Endothelial cell of umbilical vein (primary cell): ENCODE data around the gene ELOVL4. TPM values are rescaled to one million over a fixed set of nuclear protein-coding genes. Genes with fewer than 3 reads are reported as not detected.
A peak's percentile ranks its signal among the peaks of the same experiment; 100 is the strongest.

Source experiments
- BruUV-seq: library from RNA; stranded (reverse); fragments of 400-500 nt; replicated peaks from 2 replicates; lab custom pipeline; 2021; lab: Mats Ljungman, UMichigan
- CTCF ChIA-PET: fragments of 300-600, 350-600 bp; sonication (Branson Sonifier 250); formaldehyde crosslinking; loops from one replicate; lab custom pipeline; 2021; ENCODE audit warnings: antibody characterized with exemption, inconsistent platforms; lab: Charles Lee
- POLR2A ChIA-PET: fragments of 300-600, 350-600 bp; sonication (Branson Sonifier 250); formaldehyde crosslinking; loops from one replicate; lab custom pipeline; 2021; ENCODE audit warnings: antibody characterized with exemption, inconsistent platforms; lab: Charles Lee
- DNase-seq: peaks from one replicate; pipeline ENCODE4 v3.0.0-alpha.2; 2011; ENCODE audit warnings: low read depth, low spot score
- FAIRE-seq: peaks from 2 replicates; lab custom pipeline; 2011; peaks lifted over from hg19 to GRCh38; lab: Jason Lieb, UNC
- H2AFZ ChIP-seq: 2 replicates; pipeline ENCODE4 v1.6.0; 2012; ENCODE audit warnings: low read depth, low read length, control low read depth, inconsistent platforms
- H3K27ac ChIP-seq: 2 replicates; pipeline ENCODE4 v1.5.1; 2011; ENCODE audit warnings: low read depth, mild to moderate bottlenecking, control low read depth, low read length, moderate library complexity; ENCODE audit not compliant: insufficient read depth
- H3K27me3 ChIP-seq, 2 experiments: 2 replicates each; pipeline versions ENCODE4 v1.6.0 to v1.6.1; 2011; ENCODE audit warnings: low read length in 2 of 2, mixed read lengths in 1 of 2; ENCODE audit not compliant: control insufficient read depth in 2 of 2, insufficient read depth in 2 of 2
- H3K36me3 ChIP-seq, 2 experiments: 2 replicates in 1 of 2; 3 replicates in 1 of 2; pipeline ENCODE4 v1.5.1; 2011; ENCODE audit warnings: low read length in 2 of 2, mild to moderate bottlenecking in 1 of 2, moderate library complexity in 1 of 2; ENCODE audit not compliant: control insufficient read depth in 2 of 2, insufficient read depth in 2 of 2; ENCODE audit errors: extremely low read depth in 1 of 2
- H3K4me1 ChIP-seq: 3 replicates; pipeline ENCODE4 v1.5.1; 2011; ENCODE audit warnings: mild to moderate bottlenecking, low read length; ENCODE audit not compliant: control insufficient read depth, insufficient read depth; ENCODE audit errors: extremely low read depth
- H3K4me2 ChIP-seq: 2 replicates; pipeline ENCODE4 v1.6.1; 2011; ENCODE audit warnings: low read length, control low read depth, mixed read lengths; ENCODE audit not compliant: insufficient read depth
- H3K4me3 ChIP-seq, 3 experiments: fragments of 200-600 bp in 1 of 3; sonication (generic), shearing (Covaris generic) in 1 of 3; replicated peaks in 1 of 3; 2 replicates each; pipeline ENCODE4 v1.5.1; 2011 to 2016; ENCODE audit warnings: control low read depth in 3 of 3, low read length in 3 of 3, mild to moderate bottlenecking in 2 of 3, inconsistent platforms in 1 of 3, low read depth in 1 of 3, moderate library complexity in 1 of 3; ENCODE audit not compliant: insufficient read depth in 1 of 3
- H3K79me2 ChIP-seq: 2 replicates; pipeline ENCODE4 v1.6.0; 2012; ENCODE audit warnings: low read length, inconsistent platforms; ENCODE audit not compliant: control insufficient read depth, insufficient read depth
- H3K9ac ChIP-seq: replicated peaks from 2 replicates; pipeline ENCODE3; 2011; ENCODE audit warnings: low read length, control low read depth; ENCODE audit not compliant: insufficient read depth; ENCODE audit errors: extremely low read depth
- H3K9me1 ChIP-seq: replicated peaks from 3 replicates; pipeline ENCODE4 v1.6.0; 2011; ENCODE audit warnings: mild to moderate bottlenecking, low read length; ENCODE audit not compliant: control insufficient read depth, insufficient read depth; ENCODE audit errors: extremely low read depth
- H3K9me3 ChIP-seq: replicated peaks from 2 replicates; pipeline ENCODE4 v1.5.1; 2012; ENCODE audit warnings: low read length, inconsistent platforms; ENCODE audit not compliant: control insufficient read depth, insufficient read depth
- H4K20me1 ChIP-seq: replicated peaks from 2 replicates; pipeline ENCODE3; 2011; ENCODE audit warnings: mild to moderate bottlenecking, low read length; ENCODE audit not compliant: control insufficient read depth, insufficient read depth; ENCODE audit errors: extremely low read depth
- CTCF ChIP-seq, 2 donors: IDR thresholded peaks; 1 replicate in 1 of 2; 2 replicates in 1 of 2; pipeline ENCODE4 v1.5.1; 2011; ENCODE audit warnings: low read length in 2 of 2, mild to moderate bottlenecking in 2 of 2, moderate library complexity in 2 of 2, control low read depth in 1 of 2, inconsistent platforms in 1 of 2, low read depth in 1 of 2; ENCODE audit not compliant: insufficient read depth in 1 of 2; ENCODE audit errors: extremely low read depth in 1 of 2
- EZH2 ChIP-seq: IDR thresholded peaks from 2 replicates; pipeline ENCODE4 v1.6.1; 2012; ENCODE audit warnings: borderline replicate concordance, low read depth, mild to moderate bottlenecking, moderate library complexity, low read length, inconsistent platforms; ENCODE audit not compliant: severe bottlenecking
- FOS ChIP-seq: IDR thresholded peaks from 2 replicates; pipeline ENCODE4 v1.6.1; 2011; ENCODE audit warnings: mild to moderate bottlenecking, low read length, moderate library complexity, borderline replicate concordance; ENCODE audit not compliant: insufficient read depth
- GATA2 ChIP-seq: IDR thresholded peaks from 2 replicates; pipeline ENCODE4 v1.7.0; 2011; ENCODE audit warnings: low read depth, mild to moderate bottlenecking, moderate library complexity, mixed read lengths, low read length; ENCODE audit not compliant: insufficient read length, insufficient read depth
- JUN ChIP-seq: IDR thresholded peaks from 2 replicates; pipeline ENCODE4 v1.6.1; 2011; ENCODE audit warnings: borderline replicate concordance, low read depth; ENCODE audit not compliant: insufficient read length, insufficient read depth
- MAX ChIP-seq: IDR thresholded peaks from 2 replicates; pipeline ENCODE4 v1.6.1; 2011; ENCODE audit not compliant: insufficient read depth, insufficient read length
- MYC ChIP-seq: IDR thresholded peaks from one replicate; pipeline ENCODE4 v1.6.1; 2011; ENCODE audit warnings: mild to moderate bottlenecking, low read depth, low read length
- POLR2A ChIP-seq: IDR thresholded peaks from 2 replicates; pipeline ENCODE4 v1.6.1; 2012; ENCODE audit warnings: low read depth, mild to moderate bottlenecking, control low read depth, low read length
- POLR2AphosphoS5 ChIP-seq: IDR thresholded peaks from 2 replicates; pipeline ENCODE4 v1.6.1; 2012; ENCODE audit warnings: low read depth, mild to moderate bottlenecking, control low read depth, low read length, moderate library complexity; ENCODE audit not compliant: insufficient read depth
- dilution Hi-C: fragments of 300-500 bp; cut with MboI; formaldehyde crosslinking; loops from one replicate; pipeline ENCODE4 v1.15.0; 2019; ENCODE audit warnings: low sequenced_read_pairs; ENCODE audit not compliant: extremely low pct_ligation_motif_present
- intact Hi-C: fragments of 100-400 bp; cut with micrococcal nuclease; formaldehyde crosslinking; loops from one replicate; pipeline ENCODE4 v1.10.0; 2022
- polyA plus RNA-seq, 4 experiments: library from polyadenylated mRNA; depleted of rRNA in 3 of 4; stranded (reverse) in 3 of 4; unstranded in 1 of 4; fragments of >200 nt; gene quantifications; 2 replicates each; pipeline versions ENCODE4 v1.2.1 to v1.2.3, GENCODE V29; 2011 to 2012; ENCODE audit warnings: missing spikeins in 1 of 4
- total RNA-seq: library from RNA; stranded (reverse); gene quantifications from 2 replicates; pipeline ENCODE4 v1.2.3, GENCODE V29; 2021

ELOVL4 gene
- total and polyA plus RNA-seq, 2 donors (not counting 3 experiments of a cell fraction or from before 2014, with no cell fraction given): 0.98 to 3.3 TPM

GRCh38 chr6:79869184-79869583 is 78.2 kb downstream of the ELOVL4 start:
- H3K4me2 ChIP-seq: no peak overlapping the region
- intact Hi-C loops (loop anchor here (1.0 to 2.0 kb wide), 2 partner anchors 78 to 225 kb away; partner anchors contain the start of gene ELOVL4), dilution Hi-C loops (no loop called here)
- peaks cover 6 to 7% of the 10 kb centered on the region in 2 experiments for H3K27me3 ChIP-seq
- ChIA-PET CTCF (interaction anchor here (0.9 to 3.1 kb wide), 18 partner anchors 9 to 224 kb away, joined by 3 to 59 read pairs (median 5); partner anchors contain the start of gene ELOVL4), POLR2A (no interaction called here)
- H3K4me3 ChIP-seq: no peak overlapping the region
- no peak overlapping the region for H3K9ac ChIP-seq
- peak overlapping the region; percentile 94 for H2AFZ ChIP-seq
- DNase-seq (no peak), FAIRE-seq (no peak)
- H3K27ac ChIP-seq: no peak overlapping the region
- TF ChIP-seq CTCF (IDR thresholded peaks at IDR 0.05; ENCODE audit: extremely low read depth in 1 of 2, insufficient read depth in 1 of 2, low read depth in 1 of 2, low read length in 2 of 2) (no peak), GATA2 (no peak), MYC (no peak), MAX (no peak), POLR2AphosphoS5 (no peak), POLR2A (no peak), JUN (no peak), FOS (no peak), EZH2 (no peak)
- no peaks in the 10 kb centered on the region for H4K20me1 ChIP-seq
- H3K79me2 ChIP-seq: no peaks in the 10 kb centered on the region
- H3K4me1 ChIP-seq: no peaks in the 10 kb centered on the region
- no TSS peak for BruUV-seq
- no peaks in the 10 kb centered on the region for H3K9me3 ChIP-seq
- H3K36me3 ChIP-seq: no peaks in the 10 kb centered on the region
- no peaks in the 10 kb centered on the region for H3K9me1 ChIP-seq
